ENCODE data around the gene TENM3.

The TENM3 gene

DNA sequence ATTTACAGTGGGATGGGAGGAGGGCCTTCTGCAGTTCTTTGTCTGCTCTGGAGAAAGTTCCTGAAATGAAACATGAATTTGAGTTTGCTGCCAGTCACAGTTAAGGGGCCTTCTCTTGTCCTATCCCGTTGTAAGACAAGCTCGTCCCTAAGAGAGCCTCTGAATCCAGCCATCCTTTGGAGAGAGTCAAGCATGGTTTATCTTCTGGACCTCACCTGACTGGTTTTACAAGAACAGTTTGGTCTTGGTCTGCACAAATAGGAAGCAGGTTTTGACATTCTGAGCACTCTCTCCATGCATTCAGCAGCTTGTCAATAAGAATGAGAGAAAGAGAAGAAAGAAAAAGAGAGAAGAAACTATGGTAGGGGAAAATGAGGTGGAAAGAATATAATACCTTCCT is 20.4 kb upstream of the TENM3 start:
- no peaks in the 10 kb centered on the region for H4K20me1 ChIP-seq (ENCODE audit: insufficient read depth, low read length)
- no peaks in the 10 kb centered on the region for H3F3A ChIP-seq (ENCODE audit: insufficient read depth, low read length)
- H3K4me2 ChIP-seq (ENCODE audit: low read length) = no peak overlapping the region
- no peak overlapping the region for H3K27ac ChIP-seq (ENCODE audit: low read depth, low read length, poor library complexity, severe bottlenecking)
- H3K36me3 ChIP-seq (ENCODE audit: insufficient read depth, low read length) = no peaks in the 10 kb centered on the region
- no peaks in the 10 kb centered on the region for H3K4me1 ChIP-seq (ENCODE audit: insufficient read depth, low read length, severe bottlenecking)
- TF ChIP-seq, protein P1, sequence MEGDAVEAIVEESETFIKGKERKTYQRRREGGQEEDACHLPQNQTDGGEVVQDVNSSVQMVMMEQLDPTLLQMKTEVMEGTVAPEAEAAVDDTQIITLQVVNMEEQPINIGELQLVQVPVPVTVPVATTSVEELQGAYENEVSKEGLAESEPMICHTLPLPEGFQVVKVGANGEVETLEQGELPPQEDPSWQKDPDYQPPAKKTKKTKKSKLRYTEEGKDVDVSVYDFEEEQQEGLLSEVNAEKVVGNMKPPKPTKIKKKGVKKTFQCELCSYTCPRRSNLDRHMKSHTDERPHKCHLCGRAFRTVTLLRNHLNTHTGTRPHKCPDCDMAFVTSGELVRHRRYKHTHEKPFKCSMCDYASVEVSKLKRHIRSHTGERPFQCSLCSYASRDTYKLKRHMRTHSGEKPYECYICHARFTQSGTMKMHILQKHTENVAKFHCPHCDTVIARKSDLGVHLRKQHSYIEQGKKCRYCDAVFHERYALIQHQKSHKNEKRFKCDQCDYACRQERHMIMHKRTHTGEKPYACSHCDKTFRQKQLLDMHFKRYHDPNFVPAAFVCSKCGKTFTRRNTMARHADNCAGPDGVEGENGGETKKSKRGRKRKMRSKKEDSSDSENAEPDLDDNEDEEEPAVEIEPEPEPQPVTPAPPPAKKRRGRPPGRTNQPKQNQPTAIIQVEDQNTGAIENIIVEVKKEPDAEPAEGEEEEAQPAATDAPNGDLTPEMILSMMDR (IDR thresholded peaks at IDR 0.05; ENCODE audit: low read length) = no peak
- no peak for TF ChIP-seq EZH2 (IDR thresholded peaks at IDR 0.05; ENCODE audit: borderline replicate concordance, low read length)
- no peak overlapping the region for H2AFZ ChIP-seq (ENCODE audit: low read length)
- no peaks in the 10 kb centered on the region for H3K9me3 ChIP-seq (ENCODE audit: low read length)
- no peak overlapping the region for H3K9ac ChIP-seq (ENCODE audit: low read length)
- H3K4me3 ChIP-seq (ENCODE audit: low read depth, low read length, poor library complexity, severe bottlenecking) = no peak overlapping the region
- H3K27me3 ChIP-seq (ENCODE audit: insufficient read depth, low read length) = no peaks in the 10 kb centered on the region
- no peaks in the 10 kb centered on the region for H3K79me2 ChIP-seq (ENCODE audit: insufficient read depth, low read length)
- no peaks in the 10 kb centered on the region for H3K9me2 ChIP-seq (ENCODE audit: low read depth, low read length)

DNA sequence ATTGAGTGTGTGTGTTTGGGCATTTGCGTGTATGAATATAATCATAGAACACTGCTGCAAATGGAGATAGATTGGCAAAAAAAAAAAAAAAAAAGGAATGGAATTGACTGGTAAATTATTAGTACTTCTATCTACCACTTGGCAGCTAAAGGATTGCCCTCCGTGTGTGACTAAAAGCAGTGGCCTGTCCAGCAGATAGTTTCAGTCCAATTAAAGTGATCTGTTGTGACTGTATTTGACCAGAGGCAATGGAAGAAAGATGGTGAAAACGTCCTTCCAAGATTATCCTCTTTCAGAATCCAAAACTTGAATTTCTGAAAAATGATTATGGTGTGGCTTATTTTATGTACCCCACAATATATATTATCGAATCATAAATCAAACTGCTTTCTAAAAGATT is 19.5 kb upstream of the TENM3 start:
- Histone ChIP-seq H3K79me2 (ENCODE audit: insufficient read depth, low read length) (no peaks in the 10 kb centered on the region), H3K4me2 (ENCODE audit: low read length) (no peak overlapping the region), H3F3A (ENCODE audit: insufficient read depth, low read length) (no peaks in the 10 kb centered on the region), H3K27me3 (ENCODE audit: insufficient read depth, low read length) (no peaks in the 10 kb centered on the region), H3K9ac (ENCODE audit: low read length) (no peak overlapping the region), H3K9me3 (ENCODE audit: low read length) (no peaks in the 10 kb centered on the region), H3K9me2 (ENCODE audit: low read depth, low read length) (no peaks in the 10 kb centered on the region), H3K4me1 (ENCODE audit: insufficient read depth, low read length, severe bottlenecking) (no peaks in the 10 kb centered on the region), H3K27ac (ENCODE audit: low read depth, low read length, poor library complexity, severe bottlenecking) (no peak overlapping the region), H4K20me1 (ENCODE audit: insufficient read depth, low read length) (no peaks in the 10 kb centered on the region), H3K36me3 (ENCODE audit: insufficient read depth, low read length) (no peaks in the 10 kb centered on the region), H2AFZ (ENCODE audit: low read length) (no peak overlapping the region), H3K4me3 (ENCODE audit: low read depth, low read length, poor library complexity, severe bottlenecking) (no peak overlapping the region)
- no peak for TF ChIP-seq EZH2 (IDR thresholded peaks at IDR 0.05; ENCODE audit: borderline replicate concordance, low read length)
- TF ChIP-seq, protein P1 (IDR thresholded peaks at IDR 0.05; ENCODE audit: low read length) = no peak

DNA sequence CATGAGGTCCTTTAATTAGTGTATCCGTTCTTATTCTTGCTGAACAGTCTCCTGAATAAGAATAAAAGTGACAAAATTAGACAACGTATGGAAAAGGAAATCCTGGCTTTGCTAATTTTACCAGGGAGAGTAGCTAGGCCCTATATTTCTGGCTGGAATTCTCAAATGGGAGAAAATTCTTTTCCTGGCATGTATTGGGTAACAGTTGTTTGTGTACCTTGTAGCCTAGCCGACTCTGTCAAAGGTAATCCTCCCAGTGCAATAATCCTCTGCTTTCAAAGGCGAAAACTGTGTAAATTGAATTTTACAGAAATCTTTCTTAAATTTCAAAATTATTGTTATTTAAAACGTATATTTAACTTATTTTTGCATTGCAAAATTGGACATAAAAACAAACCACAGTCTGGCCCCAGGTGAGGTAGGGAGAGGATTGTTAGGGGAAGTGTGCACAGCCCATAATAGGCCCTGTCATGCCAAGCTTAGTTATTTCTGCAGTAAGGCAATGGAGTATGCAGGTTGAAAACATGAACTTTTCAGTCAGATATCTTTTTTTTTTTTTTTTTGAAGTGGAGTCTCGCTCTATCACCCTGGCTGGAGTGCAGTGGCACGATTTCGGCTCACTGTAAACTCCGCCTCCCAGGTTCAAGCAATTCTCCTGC is 18.9 kb upstream of the TENM3 start:
- no peaks in the 10 kb centered on the region for H3K9me3 ChIP-seq (ENCODE audit: low read length)
- TF ChIP-seq, protein P1 (IDR thresholded peaks at IDR 0.05; ENCODE audit: low read length) = no peak
- no peak for TF ChIP-seq EZH2 (IDR thresholded peaks at IDR 0.05; ENCODE audit: borderline replicate concordance, low read length)
- no peaks in the 10 kb centered on the region for H3K79me2 ChIP-seq (ENCODE audit: insufficient read depth, low read length)
- H3K9me2 ChIP-seq (ENCODE audit: low read depth, low read length) = no peaks in the 10 kb centered on the region
- no peaks in the 10 kb centered on the region for H3F3A ChIP-seq (ENCODE audit: insufficient read depth, low read length)
- H3K27me3 ChIP-seq (ENCODE audit: insufficient read depth, low read length) = no peaks in the 10 kb centered on the region
- no peaks in the 10 kb centered on the region for H3K4me1 ChIP-seq (ENCODE audit: insufficient read depth, low read length, severe bottlenecking)
- H2AFZ ChIP-seq (ENCODE audit: low read length) = no peak overlapping the region
- H3K36me3 ChIP-seq (ENCODE audit: insufficient read depth, low read length) = no peaks in the 10 kb centered on the region
- H3K4me2 ChIP-seq (ENCODE audit: low read length) = no peak overlapping the region
- H4K20me1 ChIP-seq (ENCODE audit: insufficient read depth, low read length) = no peaks in the 10 kb centered on the region
- H3K4me3 ChIP-seq (ENCODE audit: low read depth, low read length, poor library complexity, severe bottlenecking) = no peak overlapping the region
- H3K9ac ChIP-seq (ENCODE audit: low read length) = no peak overlapping the region
- H3K27ac ChIP-seq (ENCODE audit: low read depth, low read length, poor library complexity, severe bottlenecking) = no peak overlapping the region
